Measurements from ENCODE around the gene KCNK4.
"Not testable (repeated sequence)": the region's sequence is repeated elsewhere in the genome, so short reads cannot be mapped to it uniquely, and the experiment has no call there.

KCNK4 gene

GRCh38 chr11:64322925-64323260, 31.8 kb downstream of the KCNK4 start:
- no peaks in the 10 kb centered on the region for H3K79me2 ChIP-seq (ENCODE audit: control insufficient read depth, insufficient read depth, low read length)
- H4K5ac ChIP-seq (ENCODE audit: low read length), result no peak overlapping the region
- no peak overlapping the region for H3K4ac ChIP-seq (ENCODE audit: low read depth, low read length)
- no peak overlapping the region for H3K27ac ChIP-seq (ENCODE audit: low read depth, low read length)
- H3K27me3 ChIP-seq (ENCODE audit: insufficient read depth, low read length, poor library complexity), result no peaks in the 10 kb centered on the region
- no peak for DNase-seq
- H3K79me1 ChIP-seq (ENCODE audit: low read length), result peaks cover 7% of the 10 kb centered on the region
- no peak overlapping the region for H2BK120ac ChIP-seq (ENCODE audit: low read depth, low read length)
- no CpG with 5 or more reads among the region's 7 CpGs for WGBS (ENCODE audit: extremely low coverage, insufficient coverage, low lambda C conversion rate)
- no peaks in the 10 kb centered on the region for H3K36me3 ChIP-seq (ENCODE audit: control insufficient read depth, insufficient read depth, low read length)
- no peak overlapping the region for H3K4me3 ChIP-seq (ENCODE audit: low read length)
- no peak overlapping the region for H3K4me2 ChIP-seq (ENCODE audit: low read length)
- no peak overlapping the region for H3K56ac ChIP-seq (ENCODE audit: low read length)
- no peak overlapping the region for H2BK5ac ChIP-seq (ENCODE audit: low read length)
- H4K8ac ChIP-seq (ENCODE audit: low read depth, low read length), result no peak overlapping the region
- peaks cover 3% of the 10 kb centered on the region for H3K4me1 ChIP-seq (ENCODE audit: control insufficient read depth, low read depth, low read length)
- no peak overlapping the region for H2AK5ac ChIP-seq (ENCODE audit: low read length)
- no peak overlapping the region for H3K18ac ChIP-seq (ENCODE audit: low read length)
- no peak overlapping the region for H3K9ac ChIP-seq (ENCODE audit: low read length)
- H2BK15ac ChIP-seq (replicated peaks; ENCODE audit: low read depth), result no peak overlapping the region
- no peak overlapping the region for H3K23ac ChIP-seq (ENCODE audit: low read length)

- Histone ChIP-seq H3K4ac (ENCODE audit: low read depth, low read length) (no peak overlapping the region), H2BK120ac (ENCODE audit: low read depth, low read length) (no peak overlapping the region), H3K56ac (ENCODE audit: low read length) (no peak overlapping the region), H2AK5ac (ENCODE audit: low read length) (no peak overlapping the region), H2BK5ac (ENCODE audit: low read length) (no peak overlapping the region), H4K8ac (ENCODE audit: low read depth, low read length) (no peak overlapping the region), H3K9ac (ENCODE audit: low read length) (no peak overlapping the region), H4K5ac (ENCODE audit: low read length) (no peak overlapping the region), H3K79me2 (ENCODE audit: control insufficient read depth, insufficient read depth, low read length) (no peaks in the 10 kb centered on the region), H3K36me3 (ENCODE audit: control insufficient read depth, insufficient read depth, low read length) (no peaks in the 10 kb centered on the region), H3K18ac (ENCODE audit: low read length) (no peak overlapping the region), H3K4me3 (ENCODE audit: low read length) (no peak overlapping the region), H3K27me3 (ENCODE audit: insufficient read depth, low read length, poor library complexity) (no peaks in the 10 kb centered on the region), H3K79me1 (ENCODE audit: low read length) (peaks cover 7% of the 10 kb centered on the region), H3K4me2 (ENCODE audit: low read length) (no peak overlapping the region), H2BK15ac (replicated peaks; ENCODE audit: low read depth) (no peak overlapping the region), H3K27ac (ENCODE audit: low read depth, low read length) (no peak overlapping the region), H3K4me1 (ENCODE audit: control insufficient read depth, low read depth, low read length) (peaks cover 3% of the 10 kb centered on the region), H3K23ac (ENCODE audit: low read length) (no peak overlapping the region)
- DNase-seq, result no peak
- WGBS (ENCODE audit: extremely low coverage, insufficient coverage, low lambda C conversion rate), result no CpG with 5 or more reads among the region's 5 CpGs
Observed at GRCh38 chr11:64323373-64323772, 32.3 kb downstream of the KCNK4 start.

DNA sequence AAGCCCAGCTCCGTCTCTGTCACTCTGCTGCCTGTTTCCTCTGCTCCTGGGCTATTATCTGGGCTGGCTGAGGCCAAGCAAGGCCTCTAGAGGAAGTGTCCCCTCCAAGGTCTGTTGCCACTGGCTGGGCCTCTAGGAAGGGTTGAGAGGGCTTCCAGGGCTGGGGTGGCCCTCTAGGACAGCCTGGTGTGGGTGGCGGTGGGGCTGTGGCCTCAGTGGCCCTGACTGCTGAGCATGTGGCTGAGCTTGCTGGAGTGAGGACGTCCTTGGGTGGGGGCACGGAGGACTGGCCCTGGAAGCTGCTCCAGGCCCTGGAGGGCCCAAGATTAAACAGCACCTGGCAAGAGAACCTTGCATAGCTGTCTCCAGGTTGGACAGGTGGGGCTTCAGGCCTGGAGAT, 32.9 kb downstream of the KCNK4 start:
- H3K79me1 ChIP-seq (ENCODE audit: low read length); H3K23ac ChIP-seq (ENCODE audit: low read length); H3K36me3 ChIP-seq (ENCODE audit: control insufficient read depth, insufficient read depth, low read length); H3K9ac ChIP-seq (ENCODE audit: low read length); H3K56ac ChIP-seq (ENCODE audit: low read length); H2AK5ac ChIP-seq (ENCODE audit: low read length); H2BK120ac ChIP-seq (ENCODE audit: low read depth, low read length); H3K27me3 ChIP-seq (ENCODE audit: insufficient read depth, low read length, poor library complexity); H3K4me2 ChIP-seq (ENCODE audit: low read length); H3K27ac ChIP-seq (ENCODE audit: low read depth, low read length); H3K4me1 ChIP-seq (ENCODE audit: control insufficient read depth, low read depth, low read length); H2BK5ac ChIP-seq (ENCODE audit: low read length); DNase-seq; H4K5ac ChIP-seq (ENCODE audit: low read length); H3K18ac ChIP-seq (ENCODE audit: low read length); H3K4ac ChIP-seq (ENCODE audit: low read depth, low read length); H3K79me2 ChIP-seq (ENCODE audit: control insufficient read depth, insufficient read depth, low read length); H4K8ac ChIP-seq (ENCODE audit: low read depth, low read length); H3K4me3 ChIP-seq (ENCODE audit: low read length); H2BK15ac ChIP-seq (replicated peaks; ENCODE audit: low read depth): not testable (repeated sequence)
- no CpG with 5 or more reads among the region's 4 CpGs for WGBS (ENCODE audit: extremely low coverage, insufficient coverage, low lambda C conversion rate)

DNA sequence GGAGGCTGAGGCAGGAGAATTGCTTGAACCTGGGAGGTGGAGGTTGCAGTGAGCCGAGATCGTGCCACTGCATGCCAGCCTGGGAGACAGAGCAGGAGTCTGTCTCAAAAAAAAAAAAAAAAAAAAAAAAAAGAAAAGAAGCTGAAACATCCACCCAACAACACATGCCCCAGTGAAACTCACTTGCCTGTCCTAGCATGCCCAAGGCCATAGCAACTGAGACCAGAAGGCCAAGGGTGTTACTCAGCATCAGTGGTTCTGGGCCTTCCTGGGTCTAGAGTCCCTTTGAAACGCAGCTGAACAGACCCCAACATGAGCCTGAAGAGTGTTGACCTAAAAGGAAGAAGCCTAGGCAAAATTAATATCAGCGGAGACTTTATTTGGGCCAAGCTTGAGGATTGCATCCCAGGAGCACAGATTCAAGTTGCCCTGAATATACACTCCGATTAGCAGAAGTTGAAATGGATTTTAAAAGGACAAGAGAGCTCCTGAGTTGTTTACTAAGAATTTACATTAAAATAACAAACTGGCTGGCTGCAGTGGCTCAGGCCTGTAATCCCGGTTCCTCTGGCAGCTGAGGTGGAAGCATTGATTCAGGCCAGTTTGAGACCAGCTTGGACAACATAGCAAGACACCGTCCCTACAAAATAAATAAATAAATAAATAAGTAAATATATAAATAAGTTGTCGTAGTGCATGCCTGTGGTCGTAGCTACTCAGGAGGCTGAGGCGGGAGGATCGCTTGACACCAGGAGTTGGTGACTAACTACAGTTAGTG, 33.8 kb downstream of the KCNK4 start:
- Histone ChIP-seq H3K18ac (ENCODE audit: low read length) (no peak overlapping the region), H2AK5ac (ENCODE audit: low read length) (no peak overlapping the region), H3K23ac (ENCODE audit: low read length) (no peak overlapping the region), H2BK15ac (replicated peaks; ENCODE audit: low read depth) (no peak overlapping the region), H3K79me2 (ENCODE audit: control insufficient read depth, insufficient read depth, low read length) (no peaks in the 10 kb centered on the region), H3K4me1 (ENCODE audit: control insufficient read depth, low read depth, low read length) (no peaks in the 10 kb centered on the region), H4K5ac (ENCODE audit: low read length) (no peak overlapping the region), H3K4me2 (ENCODE audit: low read length) (no peak overlapping the region), H3K4me3 (ENCODE audit: low read length) (no peak overlapping the region), H3K4ac (ENCODE audit: low read depth, low read length) (no peak overlapping the region), H3K79me1 (ENCODE audit: low read length) (peaks cover 2% of the 10 kb centered on the region), H2BK120ac (ENCODE audit: low read depth, low read length) (no peak overlapping the region), H4K8ac (ENCODE audit: low read depth, low read length) (no peak overlapping the region), H3K56ac (ENCODE audit: low read length) (no peak overlapping the region), H2BK5ac (ENCODE audit: low read length) (no peak overlapping the region), H3K9ac (ENCODE audit: low read length) (no peak overlapping the region), H3K27me3 (ENCODE audit: insufficient read depth, low read length, poor library complexity) (no peaks in the 10 kb centered on the region), H3K36me3 (ENCODE audit: control insufficient read depth, insufficient read depth, low read length) (no peaks in the 10 kb centered on the region), H3K27ac (ENCODE audit: low read depth, low read length) (no peak overlapping the region)
- WGBS (ENCODE audit: extremely low coverage, insufficient coverage, low lambda C conversion rate), result no CpG with 5 or more reads among the region's 11 CpGs
- no peak for DNase-seq

DNA sequence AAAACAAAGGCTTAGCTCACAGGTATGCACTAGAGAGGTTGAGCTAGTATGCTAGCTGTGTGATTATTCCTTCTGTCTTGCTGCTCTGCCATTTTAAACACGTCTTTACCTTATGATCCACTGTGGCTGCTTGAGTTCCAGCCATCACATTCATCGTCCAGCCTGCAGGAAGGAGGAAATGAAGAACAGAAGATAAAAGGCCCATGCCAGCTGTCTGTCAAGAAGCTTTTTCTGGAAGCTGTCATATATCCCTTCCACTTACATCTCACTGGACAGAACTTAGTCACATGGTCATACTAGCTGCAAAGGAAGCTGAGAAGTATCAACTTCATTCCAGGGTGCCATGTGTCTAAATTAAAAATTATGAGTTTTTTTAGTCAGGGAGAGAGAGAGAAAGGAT, 36.3 kb downstream of the KCNK4 start:
- H3K27ac ChIP-seq (ENCODE audit: low read depth, low read length), result no peak overlapping the region
- WGBS (ENCODE audit: extremely low coverage, insufficient coverage, low lambda C conversion rate), result no CpG with 5 or more reads among the region's 2 CpGs
- no peak overlapping the region for H2AK5ac ChIP-seq (ENCODE audit: low read length)
- no peaks in the 10 kb centered on the region for H3K27me3 ChIP-seq (ENCODE audit: insufficient read depth, low read length, poor library complexity)
- no peak overlapping the region for H3K4me2 ChIP-seq (ENCODE audit: low read length)
- H2BK5ac ChIP-seq (ENCODE audit: low read length), result no peak overlapping the region
- no peak overlapping the region for H4K5ac ChIP-seq (ENCODE audit: low read length)
- no peak overlapping the region for H2BK15ac ChIP-seq (replicated peaks; ENCODE audit: low read depth)
- H3K56ac ChIP-seq (ENCODE audit: low read length), result no peak overlapping the region
- peaks cover 2% of the 10 kb centered on the region for H3K4me1 ChIP-seq (ENCODE audit: control insufficient read depth, low read depth, low read length)
- H3K9ac ChIP-seq (ENCODE audit: low read length), result no peak overlapping the region
- H3K36me3 ChIP-seq (ENCODE audit: control insufficient read depth, insufficient read depth, low read length), result no peaks in the 10 kb centered on the region
- no peaks in the 10 kb centered on the region for H3K79me1 ChIP-seq (ENCODE audit: low read length)
- no peak overlapping the region for H3K23ac ChIP-seq (ENCODE audit: low read length)
- no peak for DNase-seq
- no peaks in the 10 kb centered on the region for H3K79me2 ChIP-seq (ENCODE audit: control insufficient read depth, insufficient read depth, low read length)
- no peak overlapping the region for H3K4me3 ChIP-seq (ENCODE audit: low read length)
- H3K18ac ChIP-seq (ENCODE audit: low read length), result no peak overlapping the region
- no peak overlapping the region for H2BK120ac ChIP-seq (ENCODE audit: low read depth, low read length)
- no peak overlapping the region for H4K8ac ChIP-seq (ENCODE audit: low read depth, low read length)
- no peak overlapping the region for H3K4ac ChIP-seq (ENCODE audit: low read depth, low read length)

- Histone ChIP-seq H3K4ac (ENCODE audit: low read depth, low read length) (no peak overlapping the region), H3K27me3 (ENCODE audit: insufficient read depth, low read length, poor library complexity) (no peaks in the 10 kb centered on the region), H3K79me1 (ENCODE audit: low read length) (no peaks in the 10 kb centered on the region), H2BK120ac (ENCODE audit: low read depth, low read length) (no peak overlapping the region), H3K9ac (ENCODE audit: low read length) (no peak overlapping the region), H3K56ac (ENCODE audit: low read length) (no peak overlapping the region), H3K79me2 (ENCODE audit: control insufficient read depth, insufficient read depth, low read length) (no peaks in the 10 kb centered on the region), H3K4me1 (ENCODE audit: control insufficient read depth, low read depth, low read length) (peaks cover 2% of the 10 kb centered on the region), H2BK15ac (replicated peaks; ENCODE audit: low read depth) (no peak overlapping the region), H3K36me3 (ENCODE audit: control insufficient read depth, insufficient read depth, low read length) (no peaks in the 10 kb centered on the region), H2BK5ac (ENCODE audit: low read length) (no peak overlapping the region), H2AK5ac (ENCODE audit: low read length) (no peak overlapping the region), H4K8ac (ENCODE audit: low read depth, low read length) (no peak overlapping the region), H4K5ac (ENCODE audit: low read length) (no peak overlapping the region), H3K27ac (ENCODE audit: low read depth, low read length) (no peak overlapping the region), H3K4me2 (ENCODE audit: low read length) (no peak overlapping the region), H3K18ac (ENCODE audit: low read length) (no peak overlapping the region), H3K23ac (ENCODE audit: low read length) (no peak overlapping the region), H3K4me3 (ENCODE audit: low read length) (no peak overlapping the region)
- no CpG with 5 or more reads among the region's 3 CpGs for WGBS (ENCODE audit: extremely low coverage, insufficient coverage, low lambda C conversion rate)
- no peak for DNase-seq
Observed at GRCh38 chr11:64327993-64328392, 36.9 kb downstream of the KCNK4 start.

Data from mesendoderm (in vitro differentiated cells).